ENCODE data around the gene DLGAP3. TPM values are rescaled to one million over a fixed set of nuclear protein-coding genes. Genes with fewer than 3 reads are reported as not detected.

The DLGAP3 gene
- total and polyA plus RNA-seq, 2 of the 13 experiments (the other 11 are each of a cell fraction or from before 2014, with no cell fraction given) = 0.03 to 0.04 TPM

GRCh38 chr1:34927316-34927715, 2.1 kb downstream of the DLGAP3 start:
- H3K4me2 ChIP-seq (ENCODE audit: low read depth, low read length) = no peak overlapping the region
- H3K27ac ChIP-seq (ENCODE audit: extremely low read length, insufficient read depth, low read length) = no peak overlapping the region
- H3K4me1 ChIP-seq (ENCODE audit: insufficient read depth, low read length) = peaks cover 6% of the 10 kb centered on the region
- ChIA-PET POLR2A (no interaction called here), CTCF (ENCODE audit: low intra/inter-chr PET ratio, low total read pairs) (no interaction called here)
- ATAC-seq (no peak), DNase-seq (ENCODE audit: low spot score) (no peak), FAIRE-seq (no peak)
- WGBS (ENCODE audit: low lambda C conversion rate) = 12% methylated on average over 8 of the region's 8 CpGs
- H3K4me3 ChIP-seq (replicated peaks in 1 of 3; ENCODE audit: insufficient read depth in 1 of 3, low read depth in 2 of 3, low read length in 3 of 3) = no peak overlapping the region
- intact Hi-C loops (cut with micrococcal nuclease; ENCODE audit: unreplicated experiment) = no loop called here
- H3K27me3 ChIP-seq (ENCODE audit: control insufficient read depth in 1 of 2, insufficient read depth in 2 of 2, low read length in 2 of 2) = peaks cover 6 to 45% of the 10 kb centered on the region in 2 experiments; a peak in 4 of 5 replicates
- H3K36me3 ChIP-seq (replicated peaks in 1 of 2; ENCODE audit: control insufficient read depth in 1 of 2, insufficient read depth in 2 of 2, low read length in 2 of 2) = no peaks in the 10 kb centered on the region
- H2AFZ ChIP-seq (ENCODE audit: low read length) = no peak overlapping the region
- in situ Hi-C loops (cut with HindIII; ENCODE audit: extremely low pct_ligation_motif_present, low pct_unique_long_range_greater_than_20kb) = no loop called here
- H3K9me3 ChIP-seq (ENCODE audit: low read length) = no peaks in the 10 kb centered on the region
- BruUV-seq (replicated peaks) = no TSS peak
- no peaks in the 10 kb centered on the region for H3K79me2 ChIP-seq (ENCODE audit: insufficient read depth, low read length)
- H4K20me1 ChIP-seq (ENCODE audit: insufficient read depth, low read length) = no peaks in the 10 kb centered on the region
- TF ChIP-seq NFYC (CRISPR knock-in tag; IDR thresholded peaks at IDR 0.05) = no peak
- TF ChIP-seq REL (CRISPR knock-in tag; conservative IDR thresholded peaks at IDR 0.05) = no peak
- TF ChIP-seq ELF4 (CRISPR knock-in tag; IDR thresholded peaks at IDR 0.05; ENCODE audit: borderline replicate concordance) = no peak
- TF ChIP-seq ZNF225 (CRISPR knock-in tag; IDR thresholded peaks at IDR 0.05) = no peak
- no peak for TF ChIP-seq GATAD2A (CRISPR knock-in tag; IDR thresholded peaks at IDR 0.05)
- TF ChIP-seq ZBTB2 (CRISPR knock-in tag; IDR thresholded peaks at IDR 0.05; ENCODE audit: low read depth) = no peak
- TF ChIP-seq ZNF766 (CRISPR knock-in tag; IDR thresholded peaks at IDR 0.05; ENCODE audit: borderline replicate concordance) = no peak
- TF ChIP-seq RBM22 (optimal IDR thresholded peaks at IDR 0.05; ENCODE audit: low read length) = no peak
- no peak for TF ChIP-seq ZNF484 (CRISPR knock-in tag; IDR thresholded peaks at IDR 0.05; ENCODE audit: borderline replicate concordance, low read depth)
- TF ChIP-seq TBL1XR1 (IDR thresholded peaks at IDR 0.05; ENCODE audit: borderline replicate concordance, low read length, partially characterized antibody) = no peak
- no peak for TF ChIP-seq NFRKB (IDR thresholded peaks at IDR 0.05)
- TF ChIP-seq NFYB (CRISPR knock-in tag; IDR thresholded peaks at IDR 0.05) = no peak
- TF ChIP-seq CREBL2 (CRISPR knock-in tag; IDR thresholded peaks at IDR 0.05; ENCODE audit: borderline replicate concordance) = no peak
- TF ChIP-seq ZBTB20 (CRISPR knock-in tag; IDR thresholded peaks at IDR 0.05; ENCODE audit: borderline replicate concordance, low read depth) = no peak
- H3K9ac ChIP-seq (ENCODE audit: insufficient read depth, low read depth, low read length) = no peak overlapping the region

Measured in HepG2 (cell line).